ACHN (cell line): ENCODE data around the gene CHAF1A.

Experiments
- DNase-seq: peaks from one replicate; pipeline ENCODE4 v3.0.0-alpha.2; 2015
- in situ Hi-C: cut with HindIII; loops from 2 replicates; pipeline ENCODE4 v1.10.0; 2017; ENCODE audit warnings: low sequenced_read_pairs, low pct_ligation_motif_present, low pct_unique_long_range_greater_than_20kb

The CHAF1A gene

DNA sequence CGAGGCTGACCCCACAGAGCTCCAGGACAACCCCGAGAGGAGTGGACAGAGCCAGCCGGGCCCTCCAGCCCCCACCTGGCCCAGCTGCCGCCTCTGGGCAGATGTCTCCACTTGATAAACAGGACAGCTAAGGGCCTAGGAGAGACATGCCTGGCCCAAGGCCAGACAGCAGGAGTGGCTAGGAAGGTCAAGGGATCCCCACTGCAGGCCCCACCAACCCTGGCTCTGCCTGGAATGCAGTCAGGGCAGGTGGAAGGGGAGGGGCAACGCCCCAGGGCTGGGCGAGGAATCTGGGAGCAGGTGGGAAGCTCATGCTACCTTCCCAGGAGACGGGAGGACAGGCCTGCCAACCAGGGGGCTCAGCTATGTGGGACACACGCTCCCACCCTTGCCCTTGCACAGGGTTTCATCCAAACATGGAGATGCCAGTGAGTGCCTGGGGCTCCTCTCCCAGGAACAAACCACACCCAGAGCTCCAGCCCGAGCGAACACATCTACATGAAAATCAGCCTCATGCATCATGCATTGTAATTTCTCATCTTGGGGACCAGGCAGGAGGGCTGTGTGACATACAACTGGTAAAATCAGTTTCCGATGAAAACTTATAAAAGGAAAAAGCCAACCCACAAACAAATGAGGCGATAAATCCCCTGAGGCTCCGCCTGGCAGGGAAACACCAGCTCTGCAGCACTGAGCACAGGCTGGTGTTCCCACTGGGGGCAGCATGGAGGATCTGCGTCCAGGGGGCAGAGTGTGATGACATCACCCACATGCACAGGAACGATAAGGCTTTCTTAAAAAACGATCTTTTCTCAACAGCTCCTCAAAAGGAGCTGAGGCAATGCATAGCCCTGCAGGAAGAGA lies 27.0 kb upstream of the CHAF1A start:
- DNase-seq, result peak; percentile 78
- in situ Hi-C loops, result no loop called here

DNA sequence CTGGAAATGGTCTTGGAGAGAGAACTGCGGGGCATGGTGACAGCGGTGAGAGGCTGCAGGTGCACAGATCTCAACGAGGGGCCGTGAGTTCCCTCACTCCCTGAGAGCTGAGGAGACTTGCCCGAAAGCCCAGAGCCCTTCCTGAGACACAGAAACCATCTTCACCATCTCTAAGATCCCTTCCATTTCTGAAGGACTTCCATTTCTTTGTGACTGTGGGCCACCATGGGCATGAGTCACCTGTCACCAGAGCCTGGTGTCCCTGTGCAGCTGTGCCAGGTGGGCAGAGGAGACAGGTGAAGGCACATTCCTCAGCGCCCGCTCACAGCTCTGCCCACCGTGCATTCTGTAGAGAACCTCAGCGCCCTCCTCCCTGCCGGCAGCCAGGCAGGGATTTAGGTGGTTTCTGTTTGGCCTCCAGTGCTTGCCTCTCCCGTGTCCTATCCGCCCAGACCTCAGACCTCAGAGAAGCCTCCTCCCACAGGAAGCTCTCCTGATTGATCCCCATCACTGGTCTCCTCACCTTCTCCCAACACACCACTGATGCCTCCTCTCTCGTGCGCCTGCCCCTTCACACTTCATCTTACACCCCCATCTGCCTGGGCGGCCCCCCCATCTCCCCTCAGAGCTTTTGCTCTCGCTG lies 26.3 kb upstream of the CHAF1A start:
- in situ Hi-C loops, result no loop called here
- DNase-seq, result no peak

DNA sequence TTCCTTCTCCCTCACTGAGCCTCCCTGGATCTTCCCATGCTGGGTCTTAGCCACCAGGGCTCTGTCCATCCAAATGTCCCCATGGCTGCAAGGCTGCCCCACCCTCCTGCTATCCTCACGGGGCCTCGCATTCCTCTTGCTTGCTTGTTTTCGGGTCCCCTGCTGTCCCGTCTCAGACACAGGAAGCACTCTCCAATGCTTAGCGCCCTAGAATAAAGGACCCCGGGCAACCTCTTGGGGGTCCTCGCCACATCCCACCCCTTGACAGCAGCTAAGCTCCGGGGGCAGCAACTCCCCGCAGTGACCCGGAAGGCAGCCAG lies 25.8 kb upstream of the CHAF1A start:
- no peak for DNase-seq
- in situ Hi-C loops, result no loop called here

DNA sequence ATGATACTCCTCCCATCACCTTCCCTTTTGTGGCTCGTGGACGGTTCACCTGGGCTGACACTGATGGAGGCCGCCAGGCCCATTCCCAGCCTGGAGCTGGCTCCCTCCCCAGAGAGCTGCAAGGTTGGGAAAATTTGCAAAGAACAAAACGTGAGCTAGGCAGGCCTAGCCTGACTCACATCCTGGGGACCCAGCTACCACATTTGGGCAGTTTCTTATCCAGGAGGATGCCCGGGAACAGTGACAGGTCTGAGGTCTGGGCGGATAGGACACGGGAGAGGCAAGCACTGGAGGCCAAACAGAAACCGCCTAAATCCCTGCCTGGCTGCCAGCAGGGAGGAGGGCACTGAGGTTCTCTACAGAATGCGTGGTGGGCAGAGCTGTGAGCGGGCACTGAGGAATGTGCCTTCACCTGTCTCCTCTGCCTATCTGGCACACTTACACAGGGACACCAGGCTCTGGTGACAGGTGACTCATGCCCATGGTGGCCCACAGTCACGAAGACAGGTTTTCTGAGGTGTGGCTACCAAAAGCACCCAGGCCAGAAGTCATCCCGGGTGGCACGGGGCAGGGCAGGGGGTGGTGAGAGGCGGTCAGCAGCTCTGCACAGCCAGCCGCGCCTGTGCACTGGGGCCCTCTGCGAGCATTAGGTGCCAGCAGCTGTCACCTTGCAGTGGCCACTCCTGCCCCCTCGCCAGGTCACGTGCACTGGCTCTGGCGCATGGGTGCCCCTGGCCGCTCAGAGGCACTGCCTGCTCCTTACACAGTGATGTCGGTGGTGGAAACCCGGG lies 25.3 kb upstream of the CHAF1A start:
- in situ Hi-C loops, result no loop called here
- DNase-seq, result no peak

DNA sequence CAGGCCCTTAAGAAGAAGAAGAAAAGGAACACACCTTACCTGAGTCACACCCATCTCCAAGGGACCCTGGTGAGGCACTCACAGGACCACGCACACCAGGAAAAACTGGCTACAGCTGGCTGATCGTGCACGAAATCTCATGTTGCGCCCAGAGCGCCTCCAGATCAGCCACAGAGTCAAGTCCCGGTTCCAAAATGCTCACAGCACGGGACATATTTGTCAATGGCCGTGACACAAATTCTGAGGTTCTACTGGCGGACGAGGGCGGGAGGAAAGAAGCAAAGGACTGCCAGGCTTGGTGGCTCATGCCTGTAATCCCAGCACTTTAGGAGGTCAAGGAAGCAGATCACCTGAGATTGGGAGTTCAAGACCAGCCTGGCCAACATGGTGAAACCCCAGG lies 23.6 kb upstream of the CHAF1A start:
- no peak for DNase-seq
- in situ Hi-C loops, result no loop called here

DNA sequence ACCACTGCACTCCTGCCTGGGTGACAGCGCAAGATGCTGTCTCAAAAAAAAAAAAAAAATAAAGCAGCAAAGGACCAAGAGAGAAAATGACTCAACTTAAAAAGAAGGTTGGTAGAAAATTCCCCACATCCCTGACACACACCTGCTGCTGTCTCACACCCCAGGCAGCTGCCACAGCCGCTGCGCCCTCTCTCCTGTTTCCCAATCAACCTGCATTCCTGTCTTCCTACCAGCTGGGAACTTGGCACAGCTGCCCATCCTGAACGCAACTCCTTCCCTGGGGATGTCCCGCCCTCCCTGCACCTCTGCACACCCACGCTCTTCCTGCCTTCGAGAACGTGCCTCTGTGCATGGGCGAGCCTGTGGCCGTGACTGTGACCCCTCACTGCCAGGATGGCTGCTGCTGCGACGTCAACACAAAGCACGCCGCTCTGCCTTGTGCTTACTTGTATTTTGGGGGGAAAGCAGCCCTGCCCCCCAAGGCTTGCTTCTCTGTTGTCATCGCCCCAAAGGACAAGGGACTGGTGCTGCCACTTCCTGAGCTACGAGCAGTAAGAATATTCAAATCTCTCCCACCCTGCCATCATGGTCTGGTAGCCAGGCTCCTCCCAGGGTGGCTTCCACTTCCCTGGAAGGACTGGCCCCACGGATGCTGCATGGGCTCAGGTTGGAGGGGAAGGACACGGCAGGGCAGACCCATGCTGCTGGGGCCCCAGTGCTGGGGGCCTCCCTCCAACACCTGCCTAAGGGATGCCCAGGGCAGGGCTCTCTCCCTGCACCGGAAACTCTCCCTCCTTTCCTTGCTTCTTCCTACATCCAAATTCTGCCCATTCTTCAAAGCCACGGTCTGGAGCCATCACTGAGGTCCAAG lies 22.8 kb upstream of the CHAF1A start:
- in situ Hi-C loops, result no loop called here
- DNase-seq, result peak; percentile 73

DNA sequence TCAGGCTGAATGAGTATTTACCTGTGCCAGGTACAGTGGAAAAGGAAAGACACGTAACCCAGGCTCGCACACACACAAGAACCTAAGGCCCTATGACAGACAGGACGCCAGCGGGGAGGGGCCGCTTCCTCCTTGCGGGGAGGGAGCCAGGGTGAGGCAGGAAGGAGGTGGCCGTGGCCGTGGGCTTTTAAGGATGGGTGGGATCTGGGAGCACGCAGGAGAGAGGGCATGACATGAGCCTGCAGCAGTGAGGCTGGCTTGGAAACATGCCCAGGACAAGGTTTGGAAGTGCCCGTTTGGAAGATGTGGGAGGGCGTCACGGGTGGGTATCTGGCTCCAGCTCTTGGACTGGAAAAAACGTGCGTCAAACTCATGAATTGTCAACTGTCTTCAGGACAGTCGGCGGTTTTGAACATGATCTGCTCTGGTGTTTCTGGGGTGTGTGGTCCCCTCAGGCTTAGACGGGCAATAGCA lies 22.1 kb upstream of the CHAF1A start:
- DNase-seq, result no peak
- in situ Hi-C loops, result no loop called here

DNA sequence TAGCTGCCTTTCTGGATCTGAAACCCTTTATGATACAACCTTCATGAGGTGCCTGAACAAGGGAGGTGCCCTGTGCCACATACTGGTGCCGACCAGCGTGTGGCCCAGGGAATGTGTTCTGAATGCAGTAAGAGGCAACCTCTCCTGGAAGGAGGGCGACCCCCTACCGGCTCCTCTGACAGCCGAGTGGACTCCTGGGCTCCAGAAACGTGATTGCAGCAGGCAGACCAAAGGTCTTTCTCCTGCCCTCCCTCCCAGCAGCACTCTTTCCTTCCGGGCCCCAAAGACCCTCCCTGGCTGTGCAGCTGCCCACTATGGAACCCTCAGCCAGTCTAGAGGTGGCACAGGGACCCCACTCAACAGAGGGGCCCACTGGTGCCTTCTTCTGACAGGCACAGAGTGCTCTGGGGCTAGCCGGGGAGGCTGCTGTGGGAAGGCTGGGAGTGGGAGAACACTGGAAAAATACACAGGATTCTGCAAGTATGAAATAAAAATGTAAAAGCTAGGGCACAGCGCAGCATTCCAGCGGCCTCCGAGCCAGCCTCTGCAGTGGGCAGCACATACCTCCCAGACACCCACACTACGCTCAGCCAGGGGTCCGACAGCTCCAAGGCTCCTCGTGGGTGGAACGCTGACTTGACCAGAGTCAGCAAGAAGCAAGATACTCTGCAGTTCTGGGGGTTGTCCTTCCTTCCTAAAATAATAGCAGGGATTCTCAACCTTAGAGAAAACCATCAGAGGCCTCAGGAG lies 17.0 kb upstream of the CHAF1A start:
- in situ Hi-C loops, result no loop called here
- DNase-seq, result no peak

DNA sequence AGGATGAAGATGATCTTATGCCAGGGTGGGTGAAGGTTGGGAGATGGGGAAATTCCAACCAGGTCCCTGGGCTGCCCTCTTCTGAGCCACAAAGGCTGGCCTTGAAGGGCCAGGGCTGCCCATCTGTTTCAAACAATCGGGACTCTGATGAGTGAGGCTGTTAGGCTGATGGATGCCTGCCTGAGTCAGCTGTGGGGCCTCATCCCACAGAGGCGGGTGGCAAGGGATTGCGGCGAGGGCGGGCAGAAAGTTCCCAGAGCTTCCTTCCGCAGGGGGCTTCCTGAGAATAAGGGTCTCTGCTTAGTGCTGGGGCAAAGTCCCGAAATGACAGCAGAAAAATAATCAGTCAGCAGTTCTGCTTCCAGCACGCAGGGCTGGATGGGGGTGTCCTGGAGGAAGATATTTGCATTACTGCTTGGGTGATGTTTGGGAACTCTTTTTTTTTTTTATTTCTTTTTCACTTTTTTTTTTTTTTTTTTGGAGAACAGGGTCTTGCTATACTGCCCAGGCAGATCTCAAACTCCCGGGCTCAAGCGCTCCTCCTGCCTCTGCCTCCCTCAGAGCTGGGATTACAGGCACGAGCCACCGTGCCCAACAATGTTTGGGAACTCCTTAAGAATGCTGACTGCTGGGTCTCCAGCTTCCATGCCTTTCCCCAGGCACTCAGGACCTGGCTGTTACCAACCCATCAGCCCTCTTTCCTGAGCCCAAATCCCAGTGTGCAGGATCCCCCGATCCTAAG lies 16.2 kb upstream of the CHAF1A start:
- no peak for DNase-seq
- in situ Hi-C loops, result no loop called here

DNA sequence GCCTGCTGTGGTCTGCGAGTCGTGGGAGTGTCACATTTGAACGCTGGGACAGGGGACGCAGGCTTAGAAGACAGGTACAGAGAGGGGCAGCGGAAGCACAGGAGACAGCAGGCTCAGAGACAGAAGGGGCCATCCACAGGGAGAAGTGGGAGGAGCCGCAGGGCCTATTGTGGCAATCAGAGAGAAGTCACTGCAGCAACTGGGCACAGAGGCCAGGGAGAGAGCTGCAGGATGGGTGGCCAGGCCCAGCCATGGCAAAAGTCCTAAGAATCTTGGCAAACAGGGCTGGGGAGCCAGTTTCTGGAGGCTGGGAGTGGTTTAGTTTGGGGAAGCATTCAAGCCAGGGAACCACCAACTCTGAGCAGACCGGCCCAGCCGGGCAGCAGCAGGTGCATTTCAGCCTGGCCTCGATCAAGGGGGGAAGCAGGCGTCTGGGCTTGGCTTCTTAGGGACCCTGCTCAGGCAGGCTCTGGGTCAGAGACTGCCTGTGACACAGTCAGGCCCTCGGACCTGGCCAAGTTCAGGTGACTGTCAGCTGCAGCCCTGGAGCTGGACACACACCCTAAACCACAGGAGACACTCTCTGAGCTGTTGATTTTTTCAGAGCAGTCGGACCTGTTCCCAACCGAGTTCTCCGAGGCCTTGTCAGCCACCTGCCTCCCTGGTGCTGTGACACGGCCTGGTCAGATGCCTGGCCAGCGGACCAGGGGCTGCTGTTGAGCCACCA lies 13.9 kb upstream of the CHAF1A start:
- DNase-seq, result no peak

DNA sequence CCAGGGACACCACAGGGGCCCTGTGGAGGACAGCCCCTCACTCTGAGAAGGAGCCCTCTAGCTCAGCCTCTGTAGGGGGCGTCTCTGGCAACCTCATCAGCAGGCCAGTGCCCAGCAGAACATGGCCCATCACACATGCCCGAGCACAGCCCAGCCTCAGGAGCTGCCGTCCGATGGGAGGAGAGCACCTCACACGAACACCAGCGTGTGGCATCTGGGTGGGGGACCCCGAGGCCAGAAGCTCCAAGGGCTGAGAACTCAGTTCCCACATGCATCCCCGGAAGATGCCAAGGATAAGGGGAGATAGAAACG lies 13.4 kb upstream of the CHAF1A start:
- no peak for DNase-seq

More for the DNA sequence above, 13.9 kb upstream of the CHAF1A start:
- in situ Hi-C loops, result no loop called here

DNA sequence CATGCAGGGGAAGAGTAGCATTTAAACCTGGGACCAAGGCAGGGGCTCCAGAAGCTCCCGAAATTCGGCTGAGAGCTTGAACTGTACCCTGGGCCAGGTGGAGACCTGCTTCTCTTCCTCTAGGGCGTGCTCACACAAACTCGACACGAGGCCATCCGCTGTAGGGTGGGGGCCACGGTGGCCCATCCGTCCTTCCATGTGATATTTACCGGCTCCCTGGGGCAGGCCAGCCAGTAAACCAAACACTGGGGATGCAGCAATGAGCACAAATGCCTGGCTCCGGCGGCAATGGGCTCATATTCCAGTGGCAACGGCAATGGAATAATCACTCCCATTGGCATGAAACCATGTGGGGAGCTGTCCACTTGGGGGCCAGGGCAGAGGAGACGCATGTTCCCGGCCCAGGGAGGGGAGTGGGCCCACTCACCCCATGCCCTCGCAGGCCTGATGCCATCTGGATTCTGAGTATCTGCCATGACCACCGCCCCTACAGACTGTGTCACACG lies 12.9 kb upstream of the CHAF1A start:
- no peak for DNase-seq
- in situ Hi-C loops, result no loop called here

More for the DNA sequence above, 13.4 kb upstream of the CHAF1A start:
- in situ Hi-C loops, result no loop called here

DNA sequence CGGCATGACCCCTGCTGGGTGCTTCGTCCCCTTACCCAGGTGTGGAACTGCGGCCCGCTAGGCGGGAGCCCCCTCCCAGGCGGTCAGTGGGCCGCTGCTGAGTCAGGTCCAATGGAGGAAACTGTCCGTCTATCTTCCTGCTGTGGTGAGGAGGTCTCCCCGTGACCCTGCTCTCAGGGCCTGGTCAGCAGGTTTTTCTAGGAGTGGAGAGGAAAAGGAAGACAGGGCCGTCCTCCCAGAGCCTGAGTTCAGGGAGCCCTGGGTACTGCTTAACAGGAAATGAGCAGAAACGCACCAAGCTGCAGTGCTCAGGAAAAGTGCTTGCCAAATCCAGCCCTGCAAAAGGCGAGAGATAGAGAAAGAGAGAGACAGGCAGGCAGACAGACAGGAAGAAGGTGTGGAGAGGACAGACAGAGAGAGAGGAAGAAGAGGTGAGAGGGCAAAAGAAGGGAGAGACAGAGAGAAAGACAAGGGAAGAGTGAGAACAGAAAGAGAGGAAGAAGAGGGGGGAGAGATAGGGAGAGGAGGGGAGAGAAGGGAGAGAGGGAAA lies 12.3 kb upstream of the CHAF1A start:
- DNase-seq, result no peak
- in situ Hi-C loops, result no loop called here

DNA sequence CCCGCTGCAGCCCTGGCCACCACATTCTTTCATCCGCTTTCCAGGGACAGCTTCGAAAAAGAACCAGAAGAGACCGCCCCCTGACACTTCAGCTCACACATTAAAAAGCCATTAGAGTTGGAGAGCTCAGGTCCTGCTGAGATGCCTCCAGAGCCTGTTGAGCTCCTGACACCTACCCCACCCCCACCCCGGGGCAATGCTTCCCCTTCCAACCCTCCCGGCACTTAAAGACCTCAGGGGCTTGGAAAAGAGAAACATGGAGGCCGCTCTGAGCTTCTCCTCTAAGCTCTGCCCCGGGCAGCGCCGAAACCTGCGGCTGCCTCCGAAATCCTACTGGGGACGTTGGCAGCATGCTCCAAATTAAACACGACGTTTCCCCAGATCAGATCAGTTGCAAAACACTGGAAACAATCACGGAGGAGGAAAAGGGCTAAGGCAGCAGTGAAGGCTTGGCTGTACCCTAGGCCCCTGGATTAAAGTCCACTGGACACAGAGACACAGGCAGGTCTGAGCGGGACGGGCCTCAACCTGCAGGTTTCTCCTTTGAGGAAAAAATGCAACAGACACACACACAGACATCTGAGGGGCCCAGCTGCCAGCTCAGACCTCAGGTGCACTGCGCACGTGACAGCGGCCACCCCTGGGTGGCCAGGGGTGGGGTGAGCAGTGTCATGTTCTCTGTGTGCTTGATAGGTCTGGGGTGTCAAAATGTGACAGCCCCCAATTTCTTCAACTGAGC lies 11.7 kb upstream of the CHAF1A start:
- DNase-seq, result no peak
- in situ Hi-C loops, result no loop called here

DNA sequence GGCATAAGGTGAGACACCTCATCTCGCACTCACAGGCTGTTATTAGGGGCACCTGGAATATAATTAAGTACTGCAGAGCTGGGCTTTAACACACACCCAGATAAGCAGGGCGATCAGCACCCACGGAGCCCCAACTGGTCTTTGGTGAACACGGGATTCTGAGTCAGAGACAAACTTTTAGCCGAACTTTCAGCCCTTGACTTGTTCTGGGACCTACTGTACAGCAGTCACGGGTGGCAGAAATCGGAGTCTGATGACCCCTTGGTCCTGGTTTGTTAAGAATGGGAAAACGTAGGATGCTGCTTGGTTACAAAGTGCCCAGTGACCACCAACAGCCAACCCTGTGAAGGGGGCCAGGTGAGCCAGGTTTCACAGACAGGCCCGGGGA lies 11.1 kb upstream of the CHAF1A start:
- DNase-seq, result no peak
- in situ Hi-C loops, result no loop called here
